HepG2 (cell line): ENCODE results near the gene SELPLG. TPM values are rescaled to one million over a fixed set of nuclear protein-coding genes. Genes with fewer than 3 reads are reported as not detected.
"Not testable (repeated sequence)": the region's sequence is repeated elsewhere in the genome, so short reads cannot be mapped to it uniquely, and the experiment has no call there.

Source experiments
- ATAC-seq: fragments of 200-7000 bp; cut with Tn5 transposase; 3 replicates; pipeline ENCODE4 v1.9.1; 2020; ENCODE audit warnings: mild to moderate bottlenecking, moderate library complexity
- BruUV-seq: library from RNA; stranded (reverse); fragments of 400-500 nt; replicated peaks from 2 replicates; lab custom pipeline; 2021; lab: Mats Ljungman, UMichigan
- CTCF ChIA-PET: fragments of 300-600 bp; formaldehyde crosslinking; extraction: SDS; loops from one replicate; lab custom pipeline; 2021; ENCODE audit warnings: low total read pairs, inconsistent platforms, low intra/inter-chr PET ratio; lab: Yijun Ruan, JAX
- POLR2A ChIA-PET: fragments of 350-600 bp; sonication (Branson Sonifier 250); formaldehyde crosslinking; loops from one replicate; lab custom pipeline; 2020; ENCODE audit warnings: antibody characterized with exemption, inconsistent platforms; lab: Yijun Ruan, JAX
- DNase-seq: peaks from one replicate; pipeline ENCODE4 v3.0.0-alpha.2; 2015; ENCODE audit warnings: low spot score
- FAIRE-seq: peaks from 3 replicates; lab custom pipeline; 2011; peaks lifted over from hg19 to GRCh38; lab: Jason Lieb, UNC
- H2AFZ ChIP-seq: one replicate; pipeline ENCODE4 v1.6.1; 2011; ENCODE audit warnings: low read length, inconsistent platforms
- H3K27ac ChIP-seq: fragments of 300-600 bp; 3 replicates; pipeline ENCODE4 v1.8.0; 2011; ENCODE audit warnings: mixed run types, mild to moderate bottlenecking, mixed read lengths, low read length, inconsistent platforms; ENCODE audit not compliant: insufficient read depth; ENCODE audit errors: extremely low read length
- H3K27me3 ChIP-seq, 2 experiments: fragments of 200-600 bp in 1 of 2; 2 replicates in 1 of 2; 3 replicates in 1 of 2; pipeline versions ENCODE4 v1.6.0 to v1.8.0; 2011; ENCODE audit warnings: low read length in 2 of 2, mild to moderate bottlenecking in 2 of 2, moderate library complexity in 2 of 2, inconsistent platforms in 1 of 2; ENCODE audit not compliant: insufficient read depth in 2 of 2, control insufficient read depth in 1 of 2
- H3K36me3 ChIP-seq, 2 experiments: fragments of 200-600 bp in 1 of 2; replicated peaks in 1 of 2; 2 replicates in 1 of 2; 3 replicates in 1 of 2; pipeline versions ENCODE4 v1.5.1 to v1.8.0; 2011; ENCODE audit warnings: low read length in 2 of 2, inconsistent platforms in 1 of 2; ENCODE audit not compliant: insufficient read depth in 2 of 2, control insufficient read depth in 1 of 2
- H3K4me1 ChIP-seq: 2 replicates; pipeline ENCODE4 v1.5.1; 2012; ENCODE audit warnings: low read length, inconsistent platforms; ENCODE audit not compliant: insufficient read depth
- H3K4me2 ChIP-seq: 2 replicates; pipeline ENCODE4 v1.6.0; 2011; ENCODE audit warnings: low read depth, low read length, inconsistent platforms
- H3K4me3 ChIP-seq, 3 experiments: fragments of 200-600 bp in 1 of 3; sonication (generic), shearing (Covaris generic) in 1 of 3; replicated peaks in 1 of 3; 2 replicates each; pipeline ENCODE4 v1.5.1; 2011 to 2016; ENCODE audit warnings: low read length in 3 of 3, inconsistent platforms in 2 of 3, low read depth in 2 of 3, mild to moderate bottlenecking in 2 of 3, control low read depth in 1 of 3, mixed read lengths in 1 of 3; ENCODE audit not compliant: insufficient read depth in 1 of 3
- H3K79me2 ChIP-seq: one replicate; pipeline ENCODE4 v1.6.1; 2011; ENCODE audit warnings: low read length, inconsistent platforms; ENCODE audit not compliant: insufficient read depth
- H3K9ac ChIP-seq: 2 replicates; pipeline ENCODE4 v1.6.0; 2011; ENCODE audit warnings: mild to moderate bottlenecking, low read depth, low read length, inconsistent platforms; ENCODE audit not compliant: insufficient read depth
- H3K9me3 ChIP-seq: 2 replicates; pipeline ENCODE4 v1.5.1; 2012; ENCODE audit warnings: mild to moderate bottlenecking, low read length
- H4K20me1 ChIP-seq: 2 replicates; pipeline ENCODE4 v1.6.0; 2011; ENCODE audit warnings: inconsistent platforms, mild to moderate bottlenecking, low read length, moderate library complexity; ENCODE audit not compliant: insufficient read depth
- CEBPB ChIP-seq: IDR thresholded peaks from 2 replicates; pipeline ENCODE4 v1.6.1; 2011; ENCODE audit warnings: low read depth, low read length, improper control_type of control experiment, borderline replicate concordance
- HINFP ChIP-seq: sonication (generic); formaldehyde crosslinking; IDR thresholded peaks from 2 replicates; pipeline ENCODE4 v1.4.0; 2020; ENCODE audit warnings: low read depth, mild to moderate bottlenecking, missing genetic modification reagents
- RBFOX2 ChIP-seq: fragments of 200-400 bp; formaldehyde crosslinking; IDR thresholded peaks from 2 replicates; pipeline ENCODE4 v1.6.1; 2017; ENCODE audit warnings: low read depth, mild to moderate bottlenecking, low read length
- RBM22 ChIP-seq: fragments of 200-400 bp; formaldehyde crosslinking; optimal IDR thresholded peaks from 2 replicates; pipeline ENCODE3; 2017; ENCODE audit warnings: mild to moderate bottlenecking, low read length, moderate library complexity
- SAP130 ChIP-seq: IDR thresholded peaks from 2 replicates; pipeline ENCODE4 v1.6.1; 2016; ENCODE audit warnings: low read depth
- SNAPC2 ChIP-seq: sonication (generic); formaldehyde crosslinking; IDR thresholded peaks from 2 replicates; pipeline ENCODE4 v1.8.1; 2022; ENCODE audit warnings: mild to moderate bottlenecking, missing genetic modification reagents
- SOX5 ChIP-seq: IDR thresholded peaks from 2 replicates; pipeline ENCODE4 v1.6.1; 2016; ENCODE audit warnings: borderline replicate concordance
- ZNF205 ChIP-seq: IDR thresholded peaks from 2 replicates; pipeline ENCODE4 v1.6.1; 2018; ENCODE audit warnings: missing biosample characterization, missing genetic modification reagents
- ZNF281 ChIP-seq: sonication (generic); formaldehyde crosslinking; IDR thresholded peaks from 2 replicates; pipeline ENCODE4 v1.4.0; 2020; ENCODE audit warnings: missing genetic modification reagents, borderline replicate concordance
- ZNF737 ChIP-seq: sonication (generic); formaldehyde crosslinking; IDR thresholded peaks from 2 replicates; pipeline ENCODE4 v1.5.0; 2020; ENCODE audit warnings: missing genetic modification reagents, mild to moderate bottlenecking, borderline replicate concordance
- WGBS: methylation state at CpG from one replicate; pipeline ENCODE4 v1.1.6; 2017; ENCODE audit warnings: low lambda C conversion rate; 5-methylcytosine and 5-hydroxymethylcytosine counted together
- in situ Hi-C: cut with HindIII; loops from 2 replicates; pipeline ENCODE4 v1.10.0; 2017; ENCODE audit warnings: low pct_unique_long_range_greater_than_20kb; ENCODE audit not compliant: extremely low pct_ligation_motif_present
- intact Hi-C: fragments of 100-400 bp; cut with micrococcal nuclease; formaldehyde crosslinking; loops from one replicate; pipeline ENCODE4 v1.10.0; 2022; ENCODE audit not compliant: unreplicated experiment
- polyA plus RNA-seq, 8 experiments: library from polyadenylated mRNA; depleted of rRNA in 3 of 8; stranded (reverse) in 7 of 8; unstranded in 1 of 8; fragments of >200 nt; fragmentation: Illumina TruSeq in 4 of 8; extraction: Trizol in 4 of 8; gene quantifications; 2 replicates each; pipeline versions ENCODE4 v1.2.1 to v1.2.3, GENCODE V29; 2011 to 2016; ENCODE audit warnings: low read depth in 4 of 8, missing spikeins in 1 of 8, mixed read lengths in 1 of 8; ENCODE audit not compliant: insufficient read depth in 1 of 8
- total RNA-seq, 5 experiments: library from RNA; depleted of rRNA; stranded (reverse); fragments of >200 nt; fragmentation: Illumina TruSeq; extraction: Trizol; gene quantifications; 2 replicates each; pipeline ENCODE4 v1.2.3, GENCODE V29; 2016; ENCODE audit warnings: low read depth in 1 of 5

SELPLG gene
- total and polyA plus RNA-seq, 2 of the 13 experiments (the other 11 are each of a cell fraction or from before 2014, with no cell fraction given) = 0.12 TPM; not detected in 1

GRCh38 chr12:108663324-108664015, 29.8 kb upstream of the SELPLG start (continued):
- TF ChIP-seq HINFP = no peak

GRCh38 chr12:108658115-108658514, 24.4 kb upstream of the SELPLG start:
- POLR2A ChIA-PET = interaction anchor here (0.6 kb wide), 1 partner anchor 99 kb away, joined by 3 read pairs; no protein-coding TSS in a partner anchor
- H3K4me2 ChIP-seq = peak overlapping the region; percentile 37; the same call in 1 of the 2 replicates
- WGBS = 99% methylated on average over 4 of the region's 4 CpGs
- H2AFZ ChIP-seq, ATAC-seq, H4K20me1 ChIP-seq, H3K4me3 ChIP-seq, CTCF ChIA-PET, H3K79me2 ChIP-seq, H3K9me3 ChIP-seq, intact Hi-C loops, H3K9ac ChIP-seq, BruUV-seq, FAIRE-seq, in situ Hi-C loops, DNase-seq, H3K27me3 ChIP-seq: not testable (repeated sequence)
- peak overlapping the region; percentile 60 for H3K27ac ChIP-seq
- peaks cover 22% of the 10 kb centered on the region for H3K4me1 ChIP-seq
- peaks cover 21 to 50% of the 10 kb centered on the region in 2 experiments for H3K36me3 ChIP-seq

GRCh38 chr12:108657130-108657745, 23.5 kb upstream of the SELPLG start:
- Histone ChIP-seq H3K36me3 (peaks cover 22 to 57% of the 10 kb centered on the region in 2 experiments), H3K4me3 (no peak overlapping the region), H3K9ac (no peak overlapping the region), H4K20me1 (no peaks in the 10 kb centered on the region), H3K27me3 (no peaks in the 10 kb centered on the region), H3K79me2 (peaks cover 5% of the 10 kb centered on the region), H3K4me2 (peak overlapping the region; percentile 37), H3K27ac (peak overlapping the region; percentile 60), H2AFZ (no peak overlapping the region), H3K4me1 (peaks cover 20% of the 10 kb centered on the region), H3K9me3 (no peaks in the 10 kb centered on the region)
- ATAC-seq (peak; percentile 75), DNase-seq (peak; percentile 74), FAIRE-seq (peak; percentile 60)
- ChIA-PET POLR2A (no interaction called here), CTCF (no interaction called here)
- no TSS peak for BruUV-seq
- 93% methylated on average over 10 of the region's 10 CpGs for WGBS
- in situ Hi-C loops = no loop called here
- intact Hi-C loops = no loop called here
- 0 out of 2 replicates have a peak, but pooled peaks have one; percentile 41 for TF ChIP-seq ZNF205 (CRISPR knock-in tag)
- TF ChIP-seq ZNF281 (CRISPR knock-in tag) = peak; percentile 69; the same call in 1 of the 2 replicates
- TF ChIP-seq ZNF737 (CRISPR knock-in tag) = no peak
- TF ChIP-seq RBM22 = peak; percentile 77
- 0 out of 2 replicates have a peak, but pooled peaks have one; percentile 35 for TF ChIP-seq SAP130
- TF ChIP-seq RBFOX2 = no peak
- TF ChIP-seq CEBPB = no peak
- TF ChIP-seq SOX5 (CRISPR knock-in tag) = 0 out of 2 replicates have a peak, but pooled peaks have one; percentile 7
- TF ChIP-seq SNAPC2 (CRISPR knock-in tag) = no peak
